ENCODE data around the gene PAIP2. TPM values are rescaled to one million over a fixed set of nuclear protein-coding genes. Genes with fewer than 3 reads are reported as not detected.

The PAIP2 gene
- total and polyA plus RNA-seq, 10 donors = 73.2 to 119 (median 92.6) TPM

- H3K9me3 ChIP-seq = no peaks in the 10 kb centered on the region
- H3K4me1 ChIP-seq = peaks cover 3 to 52% (median 22%) of the 10 kb centered on the region in 6 donors
- no peak for TF ChIP-seq CTCF (IDR thresholded peaks at IDR 0.05 in 8 of 11, conservative IDR thresholded peaks at IDR 0.05 in 3 of 11)
- TF ChIP-seq POLR2A (IDR thresholded peaks at IDR 0.05) = no peak
- no peak for TF ChIP-seq POLR2AphosphoS5 (IDR thresholded peaks at IDR 0.05)
- H3K27me3 ChIP-seq (replicated peaks in 1 of 7) = no peaks in the 10 kb centered on the region
- WGBS, 5 donors = 78 to 83% (median 82%) methylated on average over 6 of the region's 6 CpGs
- no peak for DNase-seq
- peak overlapping the region in 5 of 8 donors; percentile 44 to 77 (median 63) for H3K27ac ChIP-seq
- intact Hi-C loops (cut with DNase I; ENCODE audit: low total_unique reads) = no loop called here
- peaks cover 0 to 13% (median 0%) of the 10 kb centered on the region in 6 donors for H3K36me3 ChIP-seq
- H3K4me3 ChIP-seq = no peak overlapping the region
These were observed 72.3 kb downstream of the PAIP2 start for GRCh38 chr5:139413963-139414362.

DNA sequence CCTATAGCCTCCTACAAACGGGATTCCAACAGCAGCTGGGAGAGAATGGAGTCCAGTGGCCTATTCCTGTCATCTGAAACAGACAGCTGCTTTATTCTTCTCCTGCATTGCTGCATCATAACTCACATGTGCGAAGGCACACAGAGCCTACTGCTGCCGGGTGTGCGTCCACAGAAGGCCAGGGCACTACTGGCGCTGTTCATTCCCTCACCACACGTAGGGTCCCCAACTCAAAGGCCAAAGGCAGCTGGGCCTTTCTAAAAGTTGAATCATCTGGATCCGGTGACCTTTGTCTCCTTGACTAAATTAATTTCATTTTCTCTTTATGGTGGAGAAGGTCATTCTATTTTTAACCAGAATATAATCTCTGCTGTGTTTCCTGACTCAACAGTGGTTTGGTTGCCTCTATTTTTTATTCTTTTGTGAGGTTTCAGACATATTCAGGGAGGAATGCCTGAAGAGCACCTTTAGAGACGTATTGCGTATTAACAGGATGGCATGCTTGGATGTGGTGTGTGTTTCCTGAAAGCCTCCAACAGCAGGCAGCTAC is 73.0 kb downstream of the PAIP2 start:
- Histone ChIP-seq H3K27ac (peak overlapping the region in 7 of 8 donors; percentile 22 to 77 (median 62)), H3K9me3 (no peaks in the 10 kb centered on the region), H3K36me3 (peaks cover 0 to 20% (median 4%) of the 10 kb centered on the region in 6 donors), H3K27me3 (replicated peaks in 1 of 7) (no peaks in the 10 kb centered on the region), H3K4me1 (peaks cover 3 to 54% (median 22%) of the 10 kb centered on the region in 6 donors), H3K4me3 (no peak overlapping the region)
- intact Hi-C loops (cut with DNase I; ENCODE audit: low total_unique reads) = no loop called here
- TF ChIP-seq POLR2A (IDR thresholded peaks at IDR 0.05) (no peak), POLR2AphosphoS5 (IDR thresholded peaks at IDR 0.05) (peak in 1 of 3 donors; percentile 54), CTCF (IDR thresholded peaks at IDR 0.05 in 8 of 11, conservative IDR thresholded peaks at IDR 0.05 in 3 of 11) (no peak)
- no peak for DNase-seq
- 65 to 80% (median 67%) methylated on average over 9 of the region's 9 CpGs for WGBS, 5 donors

GRCh38 chr5:139415221-139415861 is 73.7 kb downstream of the PAIP2 start:
- no peak for DNase-seq
- Histone ChIP-seq H3K36me3 (peaks cover 0 to 26% (median 9%) of the 10 kb centered on the region in 6 donors), H3K4me1 (peaks cover 3 to 54% (median 22%) of the 10 kb centered on the region in 6 donors), H3K4me3 (no peak overlapping the region), H3K27ac (peak overlapping the region in 6 of 8 donors; percentile 22 to 77 (median 53)), H3K9me3 (no peaks in the 10 kb centered on the region), H3K27me3 (replicated peaks in 1 of 7) (no peaks in the 10 kb centered on the region)
- TF ChIP-seq POLR2A (IDR thresholded peaks at IDR 0.05) (no peak), POLR2AphosphoS5 (IDR thresholded peaks at IDR 0.05) (no peak), CTCF (IDR thresholded peaks at IDR 0.05 in 8 of 11, conservative IDR thresholded peaks at IDR 0.05 in 3 of 11) (no peak)
- 72 to 82% (median 79%) methylated on average over 5 to 8 of the region's 8 CpGs for WGBS, 5 donors
- intact Hi-C loops (cut with DNase I; ENCODE audit: low total_unique reads) = no loop called here

GRCh38 chr5:139415869-139416268 is 74.2 kb downstream of the PAIP2 start:
- Histone ChIP-seq H3K9me3 (no peaks in the 10 kb centered on the region), H3K36me3 (peaks cover 0 to 30% (median 9%) of the 10 kb centered on the region in 6 donors), H3K4me3 (no peak overlapping the region), H3K27me3 (replicated peaks in 1 of 7) (no peaks in the 10 kb centered on the region), H3K4me1 (peaks cover 3 to 54% (median 22%) of the 10 kb centered on the region in 6 donors), H3K27ac (peak overlapping the region in 6 of 8 donors; percentile 22 to 77 (median 53))
- TF ChIP-seq POLR2AphosphoS5 (IDR thresholded peaks at IDR 0.05) (no peak), CTCF (IDR thresholded peaks at IDR 0.05 in 8 of 11, conservative IDR thresholded peaks at IDR 0.05 in 3 of 11) (no peak), POLR2A (IDR thresholded peaks at IDR 0.05) (no peak)
- intact Hi-C loops (cut with DNase I; ENCODE audit: low total_unique reads) = no loop called here
- no peak for DNase-seq
